ENCODE measurements around the gene DPH7. TPM values are rescaled to one million over a fixed set of nuclear protein-coding genes. Genes with fewer than 3 reads are reported as not detected.
"Not testable (repeated sequence)": the region's sequence is repeated elsewhere in the genome, so short reads cannot be mapped to it uniquely, and the experiment has no call there.

Gene DPH7
- total and polyA plus RNA-seq, 10 donors = 31.7 to 80.5 (median 41.2) TPM

DNA sequence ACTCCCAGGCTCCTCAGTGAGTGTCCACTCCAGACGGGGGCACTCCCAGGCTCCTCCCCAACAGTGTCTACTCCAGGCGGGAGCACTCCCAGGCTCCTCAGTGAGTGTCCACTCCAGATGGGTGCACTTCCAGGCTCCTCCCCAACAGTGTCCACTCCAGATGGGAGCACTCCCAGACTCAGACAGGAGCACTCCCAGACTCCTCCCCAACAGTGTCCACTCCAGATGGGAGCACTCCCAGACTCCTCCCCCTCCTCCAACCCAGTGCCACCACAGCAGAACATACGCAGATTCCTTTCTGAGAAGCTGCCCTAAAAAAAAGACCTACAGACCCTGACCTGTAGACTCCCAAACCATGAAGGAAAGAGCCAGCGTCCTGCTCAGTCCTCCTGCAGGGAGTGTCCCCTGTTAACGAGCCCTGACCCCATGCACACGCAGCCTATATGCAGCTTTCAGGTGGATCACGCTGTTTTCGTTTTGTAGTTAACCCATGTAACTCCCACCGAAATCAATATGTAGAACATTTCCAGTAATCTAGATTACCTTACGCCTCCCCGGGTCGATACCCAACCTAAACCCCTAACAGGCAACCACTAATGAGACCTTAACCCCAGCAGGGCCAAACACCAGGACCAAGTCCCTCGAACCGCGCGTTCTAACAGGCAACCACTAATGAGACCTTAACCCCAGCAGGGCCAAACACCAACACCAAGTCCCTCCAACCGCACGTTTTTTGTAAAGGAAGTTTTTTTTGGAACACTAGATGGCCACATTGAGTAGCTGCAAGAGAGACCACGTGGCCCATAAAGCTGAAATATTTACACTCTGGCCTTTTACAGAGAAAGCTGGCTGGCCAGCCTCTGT is 44.2 kb downstream of the DPH7 start:
- intact Hi-C loops (cut with DNase I; ENCODE audit: low total_unique reads) = no loop called here
- no peak for DNase-seq
- H3K9me3 ChIP-seq = peaks cover 0 to 7% (median 0%) of the 10 kb centered on the region in 8 donors
- 48 to 57% (median 51%) methylated on average over 19 of the region's 19 CpGs for WGBS, 5 donors
- no peak overlapping the region for H3K4me3 ChIP-seq
- H3K4me1 ChIP-seq = peaks cover 6 to 31% (median 10%) of the 10 kb centered on the region in 6 donors
- peaks cover 0 to 7% (median 0%) of the 10 kb centered on the region in 6 donors for H3K36me3 ChIP-seq
- no peak for TF ChIP-seq POLR2A (IDR thresholded peaks at IDR 0.05)
- TF ChIP-seq, protein P1, sequence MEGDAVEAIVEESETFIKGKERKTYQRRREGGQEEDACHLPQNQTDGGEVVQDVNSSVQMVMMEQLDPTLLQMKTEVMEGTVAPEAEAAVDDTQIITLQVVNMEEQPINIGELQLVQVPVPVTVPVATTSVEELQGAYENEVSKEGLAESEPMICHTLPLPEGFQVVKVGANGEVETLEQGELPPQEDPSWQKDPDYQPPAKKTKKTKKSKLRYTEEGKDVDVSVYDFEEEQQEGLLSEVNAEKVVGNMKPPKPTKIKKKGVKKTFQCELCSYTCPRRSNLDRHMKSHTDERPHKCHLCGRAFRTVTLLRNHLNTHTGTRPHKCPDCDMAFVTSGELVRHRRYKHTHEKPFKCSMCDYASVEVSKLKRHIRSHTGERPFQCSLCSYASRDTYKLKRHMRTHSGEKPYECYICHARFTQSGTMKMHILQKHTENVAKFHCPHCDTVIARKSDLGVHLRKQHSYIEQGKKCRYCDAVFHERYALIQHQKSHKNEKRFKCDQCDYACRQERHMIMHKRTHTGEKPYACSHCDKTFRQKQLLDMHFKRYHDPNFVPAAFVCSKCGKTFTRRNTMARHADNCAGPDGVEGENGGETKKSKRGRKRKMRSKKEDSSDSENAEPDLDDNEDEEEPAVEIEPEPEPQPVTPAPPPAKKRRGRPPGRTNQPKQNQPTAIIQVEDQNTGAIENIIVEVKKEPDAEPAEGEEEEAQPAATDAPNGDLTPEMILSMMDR (IDR thresholded peaks at IDR 0.05 in 8 of 11, conservative IDR thresholded peaks at IDR 0.05 in 3 of 11) = peak in 9 of 11 experiments; percentile 6 to 61 (median 46)
- H3K27ac ChIP-seq = no peak overlapping the region
- H3K27me3 ChIP-seq (replicated peaks in 1 of 7) = no peaks in the 10 kb centered on the region

DNA sequence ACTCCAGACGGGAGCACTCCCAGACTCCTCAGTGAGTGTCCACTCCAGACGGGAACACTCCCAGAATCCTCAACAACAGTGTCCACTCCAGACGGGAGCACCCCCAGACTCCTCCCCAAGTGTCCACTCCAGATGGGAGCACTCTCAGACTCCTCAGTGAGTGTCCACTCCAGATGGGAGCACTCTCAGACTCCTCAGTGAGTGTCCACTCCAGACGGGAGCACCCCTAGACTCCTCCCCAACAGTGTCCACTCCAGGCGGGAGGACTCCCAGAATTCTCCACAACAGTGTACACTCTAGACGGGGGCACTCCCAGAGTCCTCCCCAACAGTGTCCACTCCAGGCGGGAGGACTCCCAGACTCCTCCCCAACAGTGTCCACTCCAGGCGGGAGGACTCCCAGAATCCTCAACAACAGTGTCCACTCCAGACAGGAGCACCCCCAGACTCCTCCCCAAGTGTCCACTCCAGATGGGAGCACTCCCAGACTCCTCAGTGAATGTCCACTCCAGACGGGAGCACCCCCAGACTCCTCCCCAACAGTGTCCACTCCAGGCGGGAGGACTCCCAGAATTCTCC is 45.7 kb downstream of the DPH7 start:
- not testable (repeated sequence) for DNase-seq

DNA sequence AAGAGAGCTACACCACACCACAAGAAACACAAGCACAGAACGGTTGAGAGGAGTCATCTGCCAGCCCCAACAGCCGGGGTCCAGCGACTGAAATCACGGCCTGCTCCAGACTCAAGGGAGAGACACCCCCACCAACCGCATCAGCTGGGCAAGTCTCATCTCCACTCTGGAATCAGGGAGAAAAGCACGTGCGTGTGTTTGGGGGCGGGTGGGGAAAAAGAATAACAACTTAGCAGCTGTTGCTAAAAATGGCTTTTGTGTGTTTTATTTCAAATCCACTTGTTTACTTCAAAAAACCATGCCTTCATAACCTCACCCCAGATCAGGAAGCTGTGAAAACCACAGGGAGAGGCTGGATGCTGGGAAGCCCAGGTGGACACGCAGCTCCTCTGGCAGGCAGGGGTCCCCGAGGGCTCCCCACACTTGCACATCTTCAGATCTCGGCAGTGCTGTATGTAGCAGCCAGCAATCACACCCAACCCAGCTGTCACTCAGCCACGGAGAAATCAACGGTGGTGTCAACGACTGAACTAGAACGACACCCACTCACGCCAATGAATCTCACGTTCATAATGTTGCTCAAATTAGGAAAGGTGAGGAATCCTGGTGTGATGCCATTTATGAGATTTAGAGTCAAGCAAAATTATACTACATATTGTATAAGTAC is 47.5 kb downstream of the DPH7 start:
- 50 to 62% (median 56%) methylated on average over 17 of the region's 17 CpGs for WGBS, 5 donors
- TF ChIP-seq POLR2AphosphoS5 (IDR thresholded peaks at IDR 0.05) (no peak), POLR2A (IDR thresholded peaks at IDR 0.05) (no peak)
- TF ChIP-seq, protein P1 (IDR thresholded peaks at IDR 0.05 in 8 of 11, conservative IDR thresholded peaks at IDR 0.05 in 3 of 11) = no peak
- peaks cover 0 to 3% (median 0%) of the 10 kb centered on the region in 8 donors for H3K9me3 ChIP-seq
- no peaks in the 10 kb centered on the region for H3K27me3 ChIP-seq (replicated peaks in 1 of 7)
- no peak overlapping the region for H3K4me3 ChIP-seq
- H3K27ac ChIP-seq = no peak overlapping the region
- DNase-seq = no peak
- H3K36me3 ChIP-seq = no peaks in the 10 kb centered on the region
- H3K4me1 ChIP-seq = peaks cover 6 to 18% (median 9%) of the 10 kb centered on the region in 6 donors
- intact Hi-C loops (cut with DNase I; ENCODE audit: low total_unique reads) = no loop called here

More for the DNA sequence above, 45.7 kb downstream of the DPH7 start:
- WGBS, 5 donors = 83 to 95% (median 93%) methylated on average over 10 of the region's 10 CpGs
- H3K9me3 ChIP-seq; H3K27ac ChIP-seq; H3K27me3 ChIP-seq (replicated peaks in 1 of 7); H3K36me3 ChIP-seq; intact Hi-C loops (cut with DNase I; ENCODE audit: low total_unique reads); H3K4me3 ChIP-seq: not testable (repeated sequence)
- peaks cover 6 to 31% (median 10%) of the 10 kb centered on the region in 6 donors for H3K4me1 ChIP-seq

DNA sequence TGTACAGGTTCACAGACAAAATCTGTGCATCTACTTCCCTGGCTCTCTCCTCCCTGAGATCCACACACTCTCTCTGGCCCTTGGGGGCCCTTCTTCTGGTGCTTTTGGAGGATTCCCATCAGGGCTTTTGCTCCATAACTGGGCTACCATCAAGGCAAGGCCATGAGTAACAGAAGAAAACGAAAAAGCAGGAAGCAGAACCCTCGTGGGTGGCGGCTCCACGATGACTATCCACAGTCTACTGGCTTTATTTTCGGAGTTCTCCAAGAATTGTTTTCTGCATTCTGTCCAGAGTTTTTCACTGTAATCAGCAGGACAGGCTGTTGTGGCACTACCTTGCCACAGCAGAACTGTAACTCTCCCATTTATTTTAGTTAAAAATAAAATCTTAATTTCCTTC is 48.4 kb downstream of the DPH7 start:
- H3K27ac ChIP-seq = no peak overlapping the region
- no peaks in the 10 kb centered on the region for H3K9me3 ChIP-seq
- no peak for TF ChIP-seq POLR2AphosphoS5 (IDR thresholded peaks at IDR 0.05)
- TF ChIP-seq POLR2A (IDR thresholded peaks at IDR 0.05) = no peak
- TF ChIP-seq, protein P1 (IDR thresholded peaks at IDR 0.05 in 8 of 11, conservative IDR thresholded peaks at IDR 0.05 in 3 of 11) = no peak
- 54 to 71% (median 64%) methylated on average over 5 of the region's 5 CpGs for WGBS, 5 donors
- peaks cover 6 to 13% (median 9%) of the 10 kb centered on the region in 6 donors for H3K4me1 ChIP-seq
- H3K36me3 ChIP-seq = no peaks in the 10 kb centered on the region
- intact Hi-C loops (cut with DNase I; ENCODE audit: low total_unique reads) = no loop called here
- no peak for DNase-seq
- no peaks in the 10 kb centered on the region for H3K27me3 ChIP-seq (replicated peaks in 1 of 7)
- no peak overlapping the region for H3K4me3 ChIP-seq

Measured in spleen (tissue), 11 donors.